HG03565 (cell line): ENCODE measurements around the gene TNC.

Experiments
- ATAC-seq: cut with Tn5 transposase; IDR thresholded peaks from one replicate; pipeline ENCODE4 v1.9.1; 2021; ENCODE audit warnings: mild to moderate bottlenecking, moderate library complexity; ENCODE audit not compliant: unreplicated experiment

TNC gene

GRCh38 chr9:115117999-115118878, at the start of gene TNC:
Gene TNC (minus strand): TSS chr9:115118157. CDS start chr9:115091018, 27,139 bp downstream.
- ATAC-seq = no peak

GRCh38 chr9:115167175-115167574, 49.2 kb upstream of the TNC start:
- no peak for ATAC-seq

- ATAC-seq = no peak
These were observed 47.3 kb upstream of the TNC start for GRCh38 chr9:115165233-115165632.

GRCh38 chr9:115164511-115164974, 46.6 kb upstream of the TNC start:
- no peak for ATAC-seq

GRCh38 chr9:115162946-115163345, 45.0 kb upstream of the TNC start:
- no peak for ATAC-seq

- no peak for ATAC-seq
These were observed 43.5 kb upstream of the TNC start for GRCh38 chr9:115161446-115161845.

- no peak for ATAC-seq
These were observed 40.9 kb upstream of the TNC start for GRCh38 chr9:115158661-115159481.

- ATAC-seq = no peak
These were observed 39.3 kb upstream of the TNC start for GRCh38 chr9:115157245-115157674.

- no peak for ATAC-seq
These were observed 37.1 kb upstream of the TNC start for GRCh38 chr9:115155037-115155436.

GRCh38 chr9:115154617-115155016, 36.7 kb upstream of the TNC start:
- ATAC-seq = no peak

- ATAC-seq = no peak
These were observed 34.4 kb upstream of the TNC start for GRCh38 chr9:115152281-115152820.

- no peak for ATAC-seq
These were observed 30.8 kb upstream of the TNC start for GRCh38 chr9:115148721-115149120.

- ATAC-seq = no peak
These were observed 28.6 kb upstream of the TNC start for GRCh38 chr9:115146581-115147021.

GRCh38 chr9:115144706-115145105, 26.7 kb upstream of the TNC start:
- no peak for ATAC-seq

- ATAC-seq = no peak
These were observed 25.7 kb upstream of the TNC start for GRCh38 chr9:115143689-115144088.

GRCh38 chr9:115142517-115143270, 24.7 kb upstream of the TNC start:
- ATAC-seq = no peak

GRCh38 chr9:115142090-115142489, 24.1 kb upstream of the TNC start:
- ATAC-seq = no peak

- no peak for ATAC-seq
These were observed 23.7 kb upstream of the TNC start for GRCh38 chr9:115141612-115142011.

GRCh38 chr9:115138151-115138550, 20.2 kb upstream of the TNC start:
- ATAC-seq = no peak

GRCh38 chr9:115137526-115137925, 19.6 kb upstream of the TNC start:
- no peak for ATAC-seq
